Common myeloid progenitor, CD34-positive (primary cell): ENCODE results near the gene TPST1.
"Not testable (repeated sequence)": the region's sequence is repeated elsewhere in the genome, so short reads cannot be mapped to it uniquely, and the experiment has no call there.

Source experiments
- CTCF ChIA-PET: fragments of 350-600 bp; sonication (Branson Sonifier 250); formaldehyde crosslinking; loops from one replicate; lab custom pipeline; 2021; ENCODE audit warnings: antibody characterized with exemption; lab: Charles Lee
- POLR2A ChIA-PET: fragments of 350-600 bp; sonication (Branson Sonifier 250); formaldehyde crosslinking; loops from one replicate; lab custom pipeline; 2021; ENCODE audit warnings: antibody characterized with exemption; lab: Charles Lee
- DNase-seq, 3 donors: peaks; one replicate each; pipeline versions ENCODE4 v3.0.0 to v3.0.0-alpha.2; 2013
- H3K27ac ChIP-seq, 2 experiments: 1 replicate in 1 of 2; 2 replicates in 1 of 2; pipeline ENCODE4 v1.7.0; 2013; ENCODE audit warnings: inconsistent platforms in 2 of 2, low read length in 2 of 2, mild to moderate bottlenecking in 2 of 2, low read depth in 1 of 2, moderate library complexity in 1 of 2; ENCODE audit not compliant: severe bottlenecking in 2 of 2, insufficient read depth in 1 of 2, poor library complexity in 1 of 2
- H3K27me3 ChIP-seq, 5 experiments: replicated peaks in 2 of 5; 1 replicate in 3 of 5; 2 replicates in 2 of 5; pipeline versions ENCODE4 v1.6.1 to v1.7.0; 2013; ENCODE audit warnings: low read length in 4 of 5, mild to moderate bottlenecking in 2 of 5, moderate library complexity in 2 of 5, inconsistent platforms in 1 of 5; ENCODE audit not compliant: insufficient read depth in 5 of 5, control insufficient read depth in 4 of 5
- H3K36me3 ChIP-seq, 4 experiments: 1 replicate in 2 of 4; 2 replicates in 2 of 4; pipeline versions ENCODE4 v1.6.1 to v1.7.0; 2013; ENCODE audit warnings: low read length in 3 of 4, control low read depth in 1 of 4, mild to moderate bottlenecking in 1 of 4; ENCODE audit not compliant: control insufficient read depth in 4 of 4, insufficient read depth in 4 of 4
- H3K4me1 ChIP-seq, 4 experiments: 1 replicate in 3 of 4; 2 replicates in 1 of 4; pipeline versions ENCODE4 v1.6.1 to v1.7.1; 2013; ENCODE audit warnings: low read length in 3 of 4, mild to moderate bottlenecking in 3 of 4, control low read depth in 1 of 4, inconsistent platforms in 1 of 4, moderate library complexity in 1 of 4; ENCODE audit not compliant: control insufficient read depth in 4 of 4, insufficient read depth in 4 of 4; ENCODE audit errors: control extremely low read depth in 1 of 4
- H3K4me3 ChIP-seq, 7 experiments: 1 replicate in 4 of 7; 2 replicates in 3 of 7; pipeline versions ENCODE4 v1.5.1 to v1.7.0; 2013; ENCODE audit warnings: mild to moderate bottlenecking in 7 of 7, low read length in 6 of 7, moderate library complexity in 6 of 7, inconsistent platforms in 2 of 7, low read depth in 2 of 7, control low read depth in 1 of 7; ENCODE audit not compliant: insufficient read depth in 4 of 7, control insufficient read depth in 1 of 7; ENCODE audit errors: extremely low read depth in 1 of 7
- H3K9me3 ChIP-seq, 5 experiments: 1 replicate in 4 of 5; 2 replicates in 1 of 5; pipeline versions ENCODE4 v1.6.1 to v1.7.1; 2013; ENCODE audit warnings: low read length in 4 of 5, mild to moderate bottlenecking in 2 of 5, inconsistent platforms in 1 of 5, low read depth in 1 of 5, moderate library complexity in 1 of 5; ENCODE audit not compliant: control insufficient read depth in 4 of 5, insufficient read depth in 2 of 5; ENCODE audit errors: control extremely low read depth in 1 of 5
- WGBS: methylation state at CpG from one replicate; pipeline ENCODE4 v1.1.5; 2013; ENCODE audit not compliant: insufficient coverage; 5-methylcytosine and 5-hydroxymethylcytosine counted together

Gene TPST1

DNA sequence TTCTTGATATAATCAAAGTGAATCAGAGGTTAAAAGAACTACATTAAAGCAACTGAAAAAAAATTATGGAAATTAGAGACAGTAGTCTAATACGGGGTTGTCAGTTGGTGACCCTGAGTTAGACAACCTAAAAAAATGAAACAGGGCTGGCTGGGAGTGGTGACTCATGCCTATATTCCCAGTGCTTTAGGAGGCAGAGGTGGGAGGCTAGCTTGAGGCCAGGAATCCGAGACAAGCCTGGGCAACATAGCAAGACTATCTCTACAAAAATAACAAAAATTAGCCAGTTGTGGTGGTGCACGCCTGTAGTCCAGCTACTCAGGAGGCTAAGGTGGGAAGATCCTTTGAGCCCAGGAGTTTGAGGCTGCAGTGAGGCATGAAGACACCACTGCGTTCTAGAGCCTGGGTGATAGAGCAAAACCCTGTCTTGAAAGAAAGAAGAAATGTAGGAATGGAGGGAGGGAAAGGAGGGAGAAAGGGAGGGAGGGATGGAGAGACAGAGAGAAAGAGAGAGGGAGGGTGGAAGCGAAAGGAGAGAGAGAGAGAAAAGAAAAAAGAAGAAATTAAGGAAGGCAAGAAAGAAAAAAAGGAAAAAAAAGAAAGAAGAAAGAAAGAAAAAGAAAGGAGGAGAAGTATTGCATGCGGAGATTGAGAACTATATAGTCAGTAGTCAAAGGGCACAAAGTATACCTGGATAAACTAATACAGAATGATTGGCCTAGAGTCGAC is 166.1 kb downstream of the TPST1 start:
- CTCF ChIA-PET = no interaction called here
- H3K4me3 ChIP-seq = no peak overlapping the region
- H3K9me3 ChIP-seq = no peaks in the 10 kb centered on the region
- DNase-seq = no peak
- H3K27ac ChIP-seq = no peak overlapping the region
- peaks cover 0 to 11% (median 1%) of the 10 kb centered on the region in 4 experiments for H3K4me1 ChIP-seq
- POLR2A ChIA-PET = no interaction called here
- no peaks in the 10 kb centered on the region for H3K27me3 ChIP-seq
- peaks cover 0 to 2% (median 0%) of the 10 kb centered on the region in 4 experiments for H3K36me3 ChIP-seq
- WGBS = 97% methylated on average over 4 of the region's 7 CpGs

DNA sequence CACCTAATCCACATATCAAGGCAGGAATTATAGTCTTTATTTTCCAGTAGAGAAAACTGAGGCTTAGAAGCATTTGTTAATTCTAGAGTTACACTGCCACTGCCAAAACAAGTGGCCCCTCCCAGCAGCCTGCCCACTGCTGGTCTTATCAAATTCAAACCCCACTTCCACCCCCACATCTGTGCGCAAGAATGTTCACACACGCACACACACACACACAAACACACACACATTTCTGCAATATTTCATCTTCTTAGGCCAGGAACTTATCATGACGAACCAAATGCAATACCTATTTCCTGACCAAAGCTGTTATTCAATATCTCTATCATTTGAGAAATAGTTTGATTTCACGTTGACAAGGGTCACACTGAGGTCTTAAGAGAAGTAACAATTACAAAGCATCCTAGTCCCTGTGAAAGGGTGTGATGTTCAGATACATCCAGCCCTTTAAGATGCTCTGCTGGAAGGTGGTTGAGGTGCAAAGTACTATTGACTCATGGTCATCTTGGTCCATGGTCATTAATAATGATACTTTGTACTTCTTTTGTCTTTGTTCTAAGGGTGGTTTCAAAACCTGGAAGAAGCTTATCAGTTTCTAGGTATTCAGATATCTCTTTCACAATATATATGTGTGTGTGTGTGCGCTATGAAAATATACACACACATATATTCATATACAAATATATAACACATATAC is 169.2 kb downstream of the TPST1 start:
- H3K36me3 ChIP-seq, H3K9me3 ChIP-seq, H3K27me3 ChIP-seq, CTCF ChIA-PET, H3K4me3 ChIP-seq, POLR2A ChIA-PET: not testable (repeated sequence)
- peaks cover 0 to 11% (median 1%) of the 10 kb centered on the region in 4 experiments for H3K4me1 ChIP-seq
- WGBS = 20% methylated on average over 2 of the region's 5 CpGs
- H3K27ac ChIP-seq = peak overlapping the region in 1 of 2 experiments; percentile 25
- DNase-seq = peak; percentile 53 to 82 (median 67)

GRCh38 chr7:66376264-66376945 is 171.3 kb downstream of the TPST1 start:
- Histone ChIP-seq H3K27me3 (no peaks in the 10 kb centered on the region), H3K9me3 (peaks cover 0 to 16% (median 2%) of the 10 kb centered on the region in 5 experiments), H3K36me3 (peaks cover 0 to 21% (median under 1%) of the 10 kb centered on the region in 4 experiments), H3K4me3 (no peak overlapping the region), H3K27ac (no peak overlapping the region), H3K4me1 (peaks cover 0 to 11% (median 1%) of the 10 kb centered on the region in 4 experiments)
- CTCF ChIA-PET = no interaction called here
- no peak for DNase-seq
- 96% methylated on average over 34 of the region's 45 CpGs for WGBS
- POLR2A ChIA-PET = no interaction called here

- H3K27ac ChIP-seq = no peak overlapping the region
- H3K27me3 ChIP-seq = no peaks in the 10 kb centered on the region
- H3K36me3 ChIP-seq = peaks cover 0 to 21% (median under 1%) of the 10 kb centered on the region in 4 experiments
- peaks cover 0 to 11% (median 1%) of the 10 kb centered on the region in 4 experiments for H3K4me1 ChIP-seq
- POLR2A ChIA-PET = no interaction called here
- H3K4me3 ChIP-seq = no peak overlapping the region
- WGBS = 98% methylated on average over 32 of the region's 32 CpGs
- H3K9me3 ChIP-seq = peaks cover 0 to 16% (median 2%) of the 10 kb centered on the region in 5 experiments
- CTCF ChIA-PET = no interaction called here
- DNase-seq = no peak
Observed at GRCh38 chr7:66377045-66377444, 171.9 kb downstream of the TPST1 start.

DNA sequence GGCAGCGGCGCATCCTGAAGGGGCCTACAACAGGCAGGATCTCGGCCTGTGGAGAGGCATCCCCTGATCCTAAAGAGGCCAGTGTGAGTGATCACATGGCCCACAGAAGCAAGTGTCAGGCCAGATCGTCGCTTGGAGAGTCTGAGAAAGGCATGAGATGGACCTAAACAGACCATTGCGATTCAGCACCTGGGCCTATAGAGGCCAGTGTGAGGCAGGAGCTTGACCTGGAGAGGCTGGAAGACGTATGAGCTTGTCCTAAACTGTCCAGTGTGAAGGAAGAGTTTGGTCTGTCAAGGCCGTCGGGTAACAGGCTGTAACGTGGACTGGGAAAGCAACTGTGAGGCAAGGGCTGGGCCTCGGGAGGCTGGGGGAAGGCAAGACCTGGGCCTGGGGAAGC is 172.6 kb downstream of the TPST1 start:
- H3K9me3 ChIP-seq = peaks cover 0 to 16% (median 2%) of the 10 kb centered on the region in 5 experiments
- no peak for DNase-seq
- CTCF ChIA-PET = interaction anchor here (0.6 kb wide), 1 partner anchor 12 kb away, joined by 3 read pairs; no protein-coding TSS in a partner anchor
- POLR2A ChIA-PET = interaction anchor here (0.5 kb wide), 1 partner anchor 10 kb away, joined by 4 read pairs; no protein-coding TSS in a partner anchor
- over 99% methylated on average over 11 of the region's 11 CpGs for WGBS
- H3K36me3 ChIP-seq = peaks cover 0 to 21% (median under 1%) of the 10 kb centered on the region in 4 experiments
- H3K4me1 ChIP-seq = peaks cover 0 to 11% (median 1%) of the 10 kb centered on the region in 4 experiments
- no peak overlapping the region for H3K27ac ChIP-seq
- no peaks in the 10 kb centered on the region for H3K27me3 ChIP-seq
- H3K4me3 ChIP-seq = no peak overlapping the region

DNA sequence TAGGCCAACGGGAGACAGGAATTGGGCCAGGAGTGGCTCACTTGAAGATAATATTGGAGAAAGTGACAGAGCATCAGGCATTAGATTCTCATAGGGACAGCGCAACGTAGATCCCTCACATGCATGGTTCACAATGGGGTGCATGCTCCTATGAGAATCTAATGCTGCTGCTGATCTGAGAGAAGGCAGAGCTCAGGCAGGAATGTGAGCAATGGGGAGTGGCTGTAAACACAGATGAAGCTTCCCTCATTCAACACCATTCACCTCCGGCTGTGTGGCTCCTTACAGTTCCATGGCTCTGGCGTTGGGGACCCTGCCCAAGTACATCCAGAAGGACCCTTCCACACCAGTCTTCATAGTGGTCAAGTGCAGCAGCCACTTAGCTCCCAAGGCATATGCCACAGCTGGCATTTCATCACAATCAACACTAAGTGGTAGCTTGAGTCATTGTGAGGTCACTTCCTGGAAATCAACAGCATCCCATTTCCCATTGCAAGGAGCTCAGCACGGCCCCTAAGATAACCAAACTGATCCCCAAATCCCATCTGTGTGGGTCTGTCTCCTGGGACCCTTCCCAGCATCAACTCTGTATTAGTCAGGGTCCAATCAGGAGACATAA is 174.5 kb downstream of the TPST1 start:
- CTCF ChIA-PET = interaction anchor here (1.5 kb wide), 1 partner anchor 9 kb away, joined by 3 read pairs; no protein-coding TSS in a partner anchor
- Histone ChIP-seq H3K27ac (no peak overlapping the region), H3K27me3 (no peaks in the 10 kb centered on the region), H3K9me3 (peaks cover 0 to 16% (median 2%) of the 10 kb centered on the region in 5 experiments), H3K4me3 (no peak overlapping the region), H3K36me3 (peaks cover 0 to 21% (median under 1%) of the 10 kb centered on the region in 4 experiments), H3K4me1 (no peaks in the 10 kb centered on the region)
- POLR2A ChIA-PET = interaction anchor here (0.6 kb wide), 1 partner anchor 305 kb away, joined by 5 read pairs; no protein-coding TSS in a partner anchor
- DNase-seq = no peak
- WGBS = 93% methylated on average over 6 of the region's 6 CpGs
